Liver (tissue), 9 donors: ENCODE measurements around the gene KIF6. TPM values are rescaled to one million over a fixed set of nuclear protein-coding genes. Genes with fewer than 3 reads are reported as not detected.
A peak's percentile ranks its signal among the peaks of the same experiment; 100 is the strongest.

Experiments used
- DNase-seq: peaks from one replicate; pipeline ENCODE4 v3.0.0-alpha.2; 2017; ENCODE audit warnings: low spot score
- H3K27ac ChIP-seq, 2 donors: one replicate each; pipeline ENCODE4 v1.7.0; 2013; ENCODE audit warnings: inconsistent platforms in 2 of 2, low read length in 2 of 2, control low read depth in 1 of 2, low read depth in 1 of 2, mild to moderate bottlenecking in 1 of 2
- H3K27me3 ChIP-seq, 4 donors: one replicate each; pipeline versions ENCODE4 v1.6.1 to v1.7.0; 2013; ENCODE audit warnings: low read length in 3 of 4, inconsistent platforms in 1 of 4, mild to moderate bottlenecking in 1 of 4, moderate library complexity in 1 of 4; ENCODE audit not compliant: control insufficient read depth in 4 of 4, insufficient read depth in 4 of 4
- H3K36me3 ChIP-seq, 4 donors: one replicate each; pipeline versions ENCODE4 v1.6.1 to v1.7.0; 2013; ENCODE audit warnings: low read length in 3 of 4, mild to moderate bottlenecking in 3 of 4, low read depth in 1 of 4, moderate library complexity in 1 of 4; ENCODE audit not compliant: control insufficient read depth in 4 of 4, insufficient read depth in 3 of 4
- H3K4me1 ChIP-seq, 4 donors: one replicate each; pipeline versions ENCODE4 v1.6.1 to v1.7.0; 2013; ENCODE audit warnings: low read length in 3 of 4, mild to moderate bottlenecking in 3 of 4, moderate library complexity in 1 of 4; ENCODE audit not compliant: control insufficient read depth in 4 of 4, insufficient read depth in 4 of 4
- H3K4me3 ChIP-seq, 3 donors: one replicate each; pipeline versions ENCODE4 v1.6.1 to v1.7.0; 2013; ENCODE audit warnings: low read length in 3 of 3, control low read depth in 1 of 3, low read depth in 1 of 3, mild to moderate bottlenecking in 1 of 3
- H3K9ac ChIP-seq, 2 donors: one replicate each; pipeline ENCODE4 v1.7.0; 2013; ENCODE audit warnings: low read length in 2 of 2, mild to moderate bottlenecking in 2 of 2, moderate library complexity in 2 of 2, control low read depth in 1 of 2, low read depth in 1 of 2
- H3K9me3 ChIP-seq, 4 donors: one replicate each; pipeline versions ENCODE4 v1.6.1 to v1.7.0; 2013; ENCODE audit warnings: low read length in 3 of 4; ENCODE audit not compliant: control insufficient read depth in 4 of 4
- ATF3 ChIP-seq: IDR thresholded peaks from 2 replicates; pipeline ENCODE4 v1.6.1; 2016; ENCODE audit warnings: antibody characterized with exemption
- CTCF ChIP-seq: fragments of 150-350 bp; IDR thresholded peaks from 2 replicates; pipeline ENCODE4 v1.5.1; 2017; ENCODE audit warnings: improper control_type of control experiment, low read depth, low read length; ENCODE audit not compliant: missing input control
- EGR1 ChIP-seq, 2 donors: IDR thresholded peaks; 2 replicates each; pipeline ENCODE4 v1.6.1; 2016 to 2018; ENCODE audit warnings: antibody characterized with exemption in 2 of 2, low read depth in 2 of 2
- FOXA1 ChIP-seq: IDR thresholded peaks from 2 replicates; pipeline ENCODE4 v1.6.1; 2016; ENCODE audit warnings: antibody characterized with exemption
- FOXA2 ChIP-seq: IDR thresholded peaks from 2 replicates; pipeline ENCODE4 v1.6.1; 2016; ENCODE audit warnings: antibody characterized with exemption
- GABPA ChIP-seq, 2 donors: IDR thresholded peaks in 1 of 2; conservative IDR thresholded peaks in 1 of 2; 2 replicates each; pipeline ENCODE4 v1.6.1; 2016; ENCODE audit warnings: antibody characterized with exemption in 2 of 2, mild to moderate bottlenecking in 1 of 2, moderate library complexity in 1 of 2
- HNF4A ChIP-seq, 2 donors: conservative IDR thresholded peaks; 2 replicates each; pipeline ENCODE4 v1.6.1; 2016; ENCODE audit warnings: antibody characterized with exemption in 2 of 2, mild to moderate bottlenecking in 2 of 2
- HNF4G ChIP-seq: IDR thresholded peaks from 2 replicates; pipeline ENCODE4 v1.6.1; 2016; ENCODE audit warnings: antibody characterized with exemption
- JUND ChIP-seq, 2 donors: IDR thresholded peaks; 2 replicates each; pipeline ENCODE4 v1.6.1; 2016; ENCODE audit warnings: antibody characterized with exemption in 2 of 2
- MAX ChIP-seq: IDR thresholded peaks from 2 replicates; pipeline ENCODE4 v1.6.1; 2016; ENCODE audit warnings: antibody characterized with exemption
- NR2F2 ChIP-seq: IDR thresholded peaks from 2 replicates; pipeline ENCODE4 v1.6.1; 2016; ENCODE audit warnings: antibody characterized with exemption
- RAD21 ChIP-seq, 2 donors: IDR thresholded peaks; 2 replicates each; pipeline ENCODE4 v1.6.1; 2016; ENCODE audit warnings: antibody characterized with exemption in 2 of 2, mild to moderate bottlenecking in 2 of 2
- REST ChIP-seq: IDR thresholded peaks from 2 replicates; pipeline ENCODE4 v1.6.1; 2016; ENCODE audit warnings: antibody characterized with exemption, mild to moderate bottlenecking
- RXRA ChIP-seq, 2 donors: IDR thresholded peaks; 2 replicates each; pipeline ENCODE4 v1.6.1; 2017 to 2018; ENCODE audit warnings: antibody characterized with exemption in 2 of 2, mild to moderate bottlenecking in 1 of 2
- TAF1 ChIP-seq: conservative IDR thresholded peaks from 2 replicates; pipeline ENCODE4 v1.6.1; 2016; ENCODE audit warnings: antibody characterized with exemption, mild to moderate bottlenecking
- YY1 ChIP-seq: IDR thresholded peaks from 2 replicates; pipeline ENCODE4 v1.6.1; 2016; ENCODE audit warnings: antibody characterized with exemption, mild to moderate bottlenecking
- ZBTB33 ChIP-seq: IDR thresholded peaks from 2 replicates; pipeline ENCODE4 v1.6.1; 2016; ENCODE audit warnings: antibody characterized with exemption
- WGBS: extraction: QIAGEN DNeasy Blood & Tissue Kit; methylation state at CpG from one replicate; pipeline ENCODE4 v1.1.7; 2013; 5-methylcytosine and 5-hydroxymethylcytosine counted together
- polyA plus RNA-seq, 2 donors: library from polyadenylated mRNA; stranded (reverse) in 1 of 2; unstranded in 1 of 2; fragments of 200-250 nt in 1 of 2; fragments of >200 nt in 1 of 2; fragmentation: Nextera tagmentation in 1 of 2; extraction: Ambion mirVana in 1 of 2; gene quantifications; one replicate each; pipeline versions ENCODE4 v1.2.1 to v1.2.3, GENCODE V29; 2013 to 2015
- total RNA-seq, 2 donors: library from RNA; depleted of rRNA; stranded (reverse); fragments of >200 nt; gene quantifications; one replicate each; pipeline ENCODE4 v1.2.3, GENCODE V29; 2014
- donor health status: healthy.
- donor health status: healthy.
- donor health status: healthy.
- donor health status: healthy.
- donor health status: healthy.

Gene KIF6
- total and polyA plus RNA-seq, 4 donors = 0.17 to 7.5 (median 0.29) TPM

- Histone ChIP-seq H3K27me3 (no peaks in the 10 kb centered on the region), H3K4me3 (no peak overlapping the region)
- WGBS = 91% methylated on average over 5 of the region's 5 CpGs
These were observed 272.7 kb downstream of the KIF6 start for GRCh38 chr6:39452306-39453145.

GRCh38 chr6:39451831-39452230 lies 273.4 kb downstream of the KIF6 start:
- H3K36me3 ChIP-seq = no peaks in the 10 kb centered on the region
- DNase-seq = peak; percentile 13
- H3K9ac ChIP-seq = no peak overlapping the region
- 89% methylated on average over 2 of the region's 2 CpGs for WGBS
- H3K9me3 ChIP-seq = peaks cover 0 to 6% (median 0%) of the 10 kb centered on the region in 4 donors
- TF ChIP-seq CTCF (peak; percentile 27), FOXA2 (no peak), JUND (IDR thresholded peaks at IDR 0.05) (no peak)
- H3K4me1 ChIP-seq = no peaks in the 10 kb centered on the region
- H3K27ac ChIP-seq = no peak overlapping the region
- H3K4me3 ChIP-seq = no peak overlapping the region
- H3K27me3 ChIP-seq = no peaks in the 10 kb centered on the region

More at GRCh38 chr6:39452306-39453145, 272.7 kb downstream of the KIF6 start:
- no peak overlapping the region for H3K27ac ChIP-seq
- H3K9me3 ChIP-seq = peaks cover 0 to 6% (median 0%) of the 10 kb centered on the region in 4 donors
- no peak for DNase-seq
- H3K9ac ChIP-seq = no peak overlapping the region
- no peaks in the 10 kb centered on the region for H3K36me3 ChIP-seq
- H3K4me1 ChIP-seq = no peaks in the 10 kb centered on the region
- TF ChIP-seq FOXA1 (no peak), RXRA (IDR thresholded peaks at IDR 0.05) (no peak), JUND (IDR thresholded peaks at IDR 0.05) (no peak)

- no peak for DNase-seq
- 89% methylated on average over 5 of the region's 5 CpGs for WGBS
- Histone ChIP-seq H3K27me3 (no peaks in the 10 kb centered on the region), H3K36me3 (no peaks in the 10 kb centered on the region), H3K4me3 (no peak overlapping the region), H3K9me3 (peaks cover 0 to 4% (median 0%) of the 10 kb centered on the region in 4 donors), H3K9ac (no peak overlapping the region), H3K27ac (no peak overlapping the region), H3K4me1 (no peaks in the 10 kb centered on the region)
- TF ChIP-seq HNF4G = no peak
- TF ChIP-seq NR2F2 = no peak
- no peak for TF ChIP-seq CTCF
- no peak for TF ChIP-seq FOXA1
- no peak for TF ChIP-seq EGR1 (IDR thresholded peaks at IDR 0.05; ENCODE audit: low read depth in 2 of 2)
- TF ChIP-seq FOXA2 = no peak
- TF ChIP-seq MAX = no peak
- no peak for TF ChIP-seq GABPA (IDR thresholded peaks at IDR 0.05 in 1 of 2, conservative IDR thresholded peaks at IDR 0.05 in 1 of 2)
- no peak for TF ChIP-seq ZBTB33
- no peak for TF ChIP-seq RAD21 (IDR thresholded peaks at IDR 0.05)
- TF ChIP-seq REST = no peak
- TF ChIP-seq HNF4A (conservative IDR thresholded peaks at IDR 0.05) = no peak
- TF ChIP-seq YY1 = no peak
- no peak for TF ChIP-seq JUND (IDR thresholded peaks at IDR 0.05)
- no peak for TF ChIP-seq TAF1
- TF ChIP-seq ATF3 = no peak
- no peak for TF ChIP-seq RXRA (IDR thresholded peaks at IDR 0.05)
These were observed 276.2 kb downstream of the KIF6 start for GRCh38 chr6:39449022-39449421.
